ENCODE data around the gene VPS13A.

- TF ChIP-seq, protein P1, sequence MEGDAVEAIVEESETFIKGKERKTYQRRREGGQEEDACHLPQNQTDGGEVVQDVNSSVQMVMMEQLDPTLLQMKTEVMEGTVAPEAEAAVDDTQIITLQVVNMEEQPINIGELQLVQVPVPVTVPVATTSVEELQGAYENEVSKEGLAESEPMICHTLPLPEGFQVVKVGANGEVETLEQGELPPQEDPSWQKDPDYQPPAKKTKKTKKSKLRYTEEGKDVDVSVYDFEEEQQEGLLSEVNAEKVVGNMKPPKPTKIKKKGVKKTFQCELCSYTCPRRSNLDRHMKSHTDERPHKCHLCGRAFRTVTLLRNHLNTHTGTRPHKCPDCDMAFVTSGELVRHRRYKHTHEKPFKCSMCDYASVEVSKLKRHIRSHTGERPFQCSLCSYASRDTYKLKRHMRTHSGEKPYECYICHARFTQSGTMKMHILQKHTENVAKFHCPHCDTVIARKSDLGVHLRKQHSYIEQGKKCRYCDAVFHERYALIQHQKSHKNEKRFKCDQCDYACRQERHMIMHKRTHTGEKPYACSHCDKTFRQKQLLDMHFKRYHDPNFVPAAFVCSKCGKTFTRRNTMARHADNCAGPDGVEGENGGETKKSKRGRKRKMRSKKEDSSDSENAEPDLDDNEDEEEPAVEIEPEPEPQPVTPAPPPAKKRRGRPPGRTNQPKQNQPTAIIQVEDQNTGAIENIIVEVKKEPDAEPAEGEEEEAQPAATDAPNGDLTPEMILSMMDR (IDR thresholded peaks at IDR 0.05): no peak
- no peak for TF ChIP-seq POLR2A (IDR thresholded peaks at IDR 0.05)
Measured at GRCh38 chr9:77180056-77180455, 2.7 kb downstream of the VPS13A start.

Measured in thyroid gland (tissue), 4 donors.